Kidney tubule cell (primary cell): Measurements from ENCODE around the gene CABP2.

ENCODE experiments used
- DNase-seq: peaks from one replicate; pipeline ENCODE4 v3.0.0-alpha.2; 2018; ENCODE audit warnings: low spot score

Gene CABP2

GRCh38 chr11:67507864-67508485 lies 15.3 kb downstream of the CABP2 start, which contains the start of gene CDK2AP2:
CDK2AP2 (minus strand) TSS chr11:67508162; CDS start chr11:67508082, 80 bp downstream.
- peak; percentile 100 for DNase-seq

GRCh38 chr11:67507242-67507863 lies 15.9 kb downstream of the CABP2 start:
- no peak for DNase-seq

- no peak for DNase-seq
Observed at GRCh38 chr11:67506426-67507051, 16.7 kb downstream of the CABP2 start.

DNA sequence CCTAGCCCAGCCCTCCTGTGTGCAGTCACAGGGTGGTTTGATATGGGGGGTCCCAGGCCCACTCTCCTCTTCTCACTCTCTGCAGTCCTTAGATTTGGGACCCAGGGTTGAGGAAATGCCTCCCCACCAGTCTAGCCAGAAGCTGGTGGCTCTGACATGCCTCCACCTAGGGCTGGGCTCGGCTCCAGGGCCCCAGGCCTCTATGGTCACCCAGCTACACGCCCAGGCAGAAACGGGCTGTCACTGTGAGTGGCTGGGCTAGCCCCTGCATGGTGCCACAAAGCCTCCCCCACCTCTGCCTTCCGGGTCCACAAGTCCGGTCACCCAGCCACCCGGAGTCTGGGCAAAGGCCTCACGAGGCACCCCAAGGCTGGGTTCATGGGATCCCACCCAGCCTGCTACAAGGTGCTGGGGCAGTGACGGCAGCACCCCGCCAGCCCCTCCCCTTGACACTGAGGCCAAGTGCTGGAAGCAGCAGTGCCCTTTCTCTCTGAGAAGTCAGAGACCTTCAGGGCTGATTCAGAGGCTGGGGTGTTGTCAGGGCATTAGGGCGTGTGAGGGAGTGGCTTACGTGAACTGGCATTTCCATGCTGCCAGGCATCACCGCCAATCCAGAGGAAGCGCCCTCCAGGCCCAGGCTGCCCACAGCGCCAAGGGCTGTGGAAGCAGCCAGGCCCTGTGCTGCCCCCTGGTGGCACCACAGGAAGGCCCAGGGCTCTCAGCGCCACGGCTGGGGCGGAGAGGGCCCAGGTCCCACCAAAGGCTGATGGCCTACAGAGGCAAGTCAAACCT lies 17.4 kb downstream of the CABP2 start:
- DNase-seq, result peak; percentile 99

DNA sequence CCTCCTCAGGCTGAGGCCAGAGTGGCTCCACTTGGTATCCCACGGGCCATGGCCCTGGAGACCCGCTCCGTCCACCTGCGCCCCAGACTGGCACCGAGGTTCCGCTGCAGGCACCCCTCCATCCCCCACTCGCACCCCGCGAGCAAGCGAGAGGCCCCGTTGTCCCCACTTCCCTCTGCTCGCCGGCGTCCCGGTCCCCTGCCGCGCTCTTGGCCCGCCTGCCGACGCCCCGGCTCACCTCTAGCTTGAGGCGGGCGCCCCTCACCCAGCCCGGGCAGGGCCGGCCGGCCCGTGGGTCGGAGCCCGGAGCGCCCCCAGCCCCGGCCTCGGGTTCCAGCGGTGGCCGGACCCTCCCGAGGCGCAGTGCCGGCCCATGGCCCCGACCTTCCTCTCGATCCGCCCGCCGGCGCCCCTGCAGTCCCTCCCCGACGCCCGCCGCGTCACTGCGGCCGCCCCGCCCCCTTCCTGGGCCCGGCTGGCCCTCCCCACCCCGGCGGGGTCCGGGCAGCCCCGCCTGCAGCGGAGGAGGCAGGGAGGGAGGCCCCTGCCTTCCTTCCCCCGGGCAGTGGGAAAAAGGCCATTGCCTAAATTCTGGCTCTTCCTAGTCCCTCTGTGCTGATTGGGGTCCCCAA lies 18.2 kb downstream of the CABP2 start, which contains the start of gene PITPNM1:
Gene PITPNM1 (minus strand): TSS at position 414 of the 632 bp plus-strand sequence. CDS start 1,183 bp downstream, outside the sequence.
- peak; percentile 80 for DNase-seq

DNA sequence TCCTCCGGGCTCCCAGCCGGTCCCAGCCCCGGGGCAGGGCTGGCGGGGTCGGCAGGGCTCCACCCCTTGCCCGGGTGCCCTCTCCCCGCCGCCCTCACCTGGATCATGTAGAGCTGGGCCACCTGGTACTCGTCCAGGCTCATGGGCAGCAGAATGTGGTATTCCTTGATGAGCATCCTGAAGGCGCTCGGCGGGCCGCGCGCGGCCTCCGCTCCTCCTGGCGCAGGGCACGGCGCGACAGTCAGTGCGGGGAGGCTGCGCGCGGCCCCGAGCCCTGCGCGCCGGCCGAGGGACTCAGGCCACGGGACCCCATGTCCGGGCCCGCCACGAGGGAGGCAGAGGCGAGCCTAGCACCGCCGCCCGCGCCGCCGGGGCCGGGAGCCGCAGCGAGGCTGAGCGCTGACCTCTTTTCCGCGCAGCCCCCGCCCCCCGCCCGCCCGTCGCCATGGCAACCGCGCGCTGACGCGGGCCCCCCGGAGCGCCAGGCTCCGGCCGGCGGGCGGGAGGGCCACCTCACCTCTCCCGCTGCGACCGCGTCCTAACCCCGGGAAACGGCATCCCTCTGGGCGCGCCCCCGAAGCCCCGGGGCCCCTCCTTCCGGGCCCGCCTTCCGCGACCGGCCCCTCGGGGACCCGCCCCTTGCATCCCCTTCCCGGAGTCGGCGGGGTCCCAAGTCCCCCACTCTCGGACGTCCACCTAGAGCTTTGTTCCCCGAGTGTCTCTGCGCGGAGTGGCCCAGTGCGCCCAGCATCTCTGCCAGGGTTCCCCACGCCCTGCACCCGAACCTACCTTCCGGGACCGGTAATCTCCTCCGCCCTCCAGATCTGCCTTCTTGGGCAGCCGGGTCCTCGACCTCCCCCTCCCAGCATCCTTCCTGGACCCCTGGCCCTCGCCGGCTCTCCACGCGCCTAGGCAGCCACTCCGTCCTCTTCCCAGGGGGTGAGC lies 19.0 kb downstream of the CABP2 start:
- DNase-seq, result peak; percentile 66

GRCh38 chr11:67503119-67504004 lies 19.9 kb downstream of the CABP2 start:
- no peak for DNase-seq

- no peak for DNase-seq
Observed at GRCh38 chr11:67502328-67502979, 20.8 kb downstream of the CABP2 start.

DNA sequence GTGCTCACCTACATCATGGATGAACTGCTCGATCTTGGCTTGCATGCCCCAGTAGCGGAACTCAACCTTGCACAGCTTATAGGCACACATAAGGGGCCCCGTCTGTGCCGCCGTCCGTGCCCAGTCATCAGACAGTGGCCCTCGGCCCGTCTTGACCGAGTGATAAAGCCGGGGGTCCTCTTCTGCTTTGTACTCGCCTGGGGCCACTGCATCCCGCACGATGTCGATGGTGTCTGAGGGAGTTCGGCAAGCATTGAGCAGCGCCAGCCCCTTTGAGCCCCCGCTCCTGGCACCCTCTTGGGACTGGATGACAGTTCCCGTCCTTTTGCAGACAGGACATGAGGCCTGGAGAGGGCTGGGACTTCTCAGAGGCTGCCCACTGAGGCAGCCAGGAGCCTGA lies 21.4 kb downstream of the CABP2 start:
- no peak for DNase-seq

- DNase-seq, result no peak
Observed at GRCh38 chr11:67500831-67501715, 22.2 kb downstream of the CABP2 start.

DNA sequence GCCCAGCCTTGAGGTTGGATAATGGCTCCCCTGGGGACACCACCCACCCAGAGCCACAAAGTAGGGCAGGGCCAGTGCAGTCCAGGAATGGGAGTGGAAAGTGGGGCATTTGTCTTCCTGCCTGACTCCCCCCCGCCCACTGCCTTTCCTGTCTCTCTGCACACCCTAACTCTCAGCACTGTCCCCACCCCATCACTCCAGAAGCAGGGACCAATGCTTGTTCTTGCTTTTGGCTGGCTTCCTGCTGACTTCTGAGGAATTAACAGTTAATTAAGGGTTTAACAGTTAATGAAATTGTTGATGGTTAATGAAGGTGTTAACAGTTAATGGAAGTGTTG lies 22.8 kb downstream of the CABP2 start:
- DNase-seq, result no peak

GRCh38 chr11:67499808-67500483 lies 23.3 kb downstream of the CABP2 start:
- DNase-seq, result no peak

GRCh38 chr11:67498544-67498972 lies 24.7 kb downstream of the CABP2 start:
- no peak for DNase-seq

GRCh38 chr11:67497656-67498291 lies 25.5 kb downstream of the CABP2 start:
- no peak for DNase-seq

GRCh38 chr11:67496113-67496512 lies 27.1 kb downstream of the CABP2 start:
- DNase-seq, result no peak

GRCh38 chr11:67495234-67496005 lies 27.8 kb downstream of the CABP2 start:
- no peak for DNase-seq
